Activated CD8-positive, alpha-beta memory T cell treated with anti-CD3 and anti-CD28 coated beads for 48 hours (primary cell): Measurements from ENCODE around the gene PC.

Experiments
- DNase-seq, 3 experiments: peaks; one replicate each; pipeline ENCODE4 v3.0.0-alpha.2; 2020; ENCODE audit warnings: low read depth in 2 of 3, low spot score in 2 of 3

The PC gene

DNA sequence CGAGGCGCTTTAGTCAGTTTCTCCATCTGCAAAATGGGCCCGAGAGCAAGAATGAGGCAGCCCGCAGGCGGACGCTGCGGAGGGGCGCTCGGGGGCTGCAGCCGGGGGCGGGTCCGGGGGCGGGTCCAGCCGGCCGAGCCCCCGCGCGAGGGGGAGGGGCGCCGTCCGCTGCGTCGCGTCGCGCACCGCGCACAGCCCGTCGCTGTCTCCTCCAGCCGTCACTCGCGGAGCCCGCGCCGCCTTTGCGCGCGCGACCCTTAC, 282 bp downstream of the PC start:
- DNase-seq: no peak

DNA sequence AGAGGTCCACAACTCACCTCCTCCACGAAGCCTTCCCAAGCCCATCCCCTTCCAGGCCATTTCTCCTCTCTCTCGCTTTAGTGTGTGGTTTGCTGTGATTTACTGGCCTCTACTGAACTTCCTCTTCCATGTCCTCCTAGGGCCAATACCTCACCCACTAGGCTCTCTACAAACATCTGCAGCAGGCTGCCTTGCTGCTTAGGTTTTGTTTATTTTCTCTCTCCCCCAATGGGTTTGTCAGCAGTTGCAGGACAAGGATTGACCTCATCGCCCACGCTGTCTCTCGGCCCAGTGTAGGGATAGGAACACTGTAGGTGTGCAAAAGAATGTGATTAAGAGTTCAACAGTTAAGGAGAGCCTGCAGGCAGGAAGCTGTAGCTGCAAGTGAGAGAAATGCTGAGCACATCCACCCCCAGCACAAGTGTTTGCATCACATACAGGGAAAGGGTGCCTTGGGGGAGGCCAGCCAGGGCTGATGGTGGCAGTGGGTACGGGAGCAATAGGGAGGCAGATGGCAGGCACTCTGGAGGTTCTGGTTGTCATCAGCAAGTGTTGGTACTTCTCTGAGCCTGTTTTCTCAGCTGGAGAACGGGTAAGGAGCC, 1.4 kb downstream of the PC start:
- no peak for DNase-seq

DNA sequence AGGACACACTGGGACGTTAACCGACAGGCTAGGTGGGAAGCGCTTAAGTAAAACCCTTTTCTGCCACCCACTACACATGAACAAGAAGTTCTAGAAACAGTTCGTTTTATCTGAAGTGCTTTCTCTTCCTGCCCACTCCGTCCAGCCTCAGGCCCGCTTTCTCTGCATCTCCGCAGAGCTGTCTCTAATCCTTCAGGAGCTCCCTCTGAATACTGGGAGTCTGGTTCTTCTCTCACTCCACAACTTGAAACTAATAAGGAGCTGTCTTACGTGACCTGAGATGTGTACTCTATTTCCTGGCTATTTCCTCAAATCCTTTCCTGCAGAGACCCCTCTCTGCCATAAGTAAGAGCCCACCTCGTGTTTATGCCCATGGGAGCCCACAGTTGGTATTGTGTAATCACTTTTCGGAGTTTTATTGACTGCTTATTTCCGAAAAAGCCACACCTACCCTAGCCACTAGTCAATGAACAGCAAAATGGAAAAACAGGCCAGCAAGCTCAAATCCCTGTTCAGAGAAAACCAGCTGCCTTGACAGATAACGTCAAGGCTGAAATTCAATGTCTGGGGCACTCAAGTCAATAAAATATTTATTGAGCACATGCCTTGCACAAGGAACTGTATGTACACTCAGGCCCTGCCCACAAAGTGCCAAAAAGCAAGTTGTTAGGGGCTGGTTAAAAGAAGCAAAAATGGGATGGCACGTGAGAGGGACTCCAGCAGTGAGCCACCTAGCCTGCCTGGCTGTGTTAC, 4.9 kb downstream of the PC start:
- DNase-seq: no peak

DNA sequence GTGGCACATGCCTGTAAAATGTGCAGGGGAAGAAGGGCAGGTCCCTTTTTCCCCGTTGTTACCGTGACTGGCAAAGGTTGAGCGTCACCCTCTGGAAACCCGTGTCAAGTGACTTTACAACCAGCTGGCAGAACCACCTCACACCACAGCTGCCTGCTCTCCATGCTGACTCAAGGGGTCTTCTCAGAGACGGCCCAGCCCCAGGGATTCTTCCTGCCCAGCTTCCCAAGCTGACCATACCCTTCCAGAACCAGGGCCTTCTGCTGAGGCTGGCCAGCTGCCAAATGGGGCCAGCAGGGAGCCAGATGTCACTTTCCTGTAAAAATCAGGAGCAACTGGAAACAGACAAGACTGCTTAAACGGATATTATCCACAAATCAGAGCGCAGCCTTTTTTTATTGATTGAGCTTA, 6.3 kb downstream of the PC start:
- no peak for DNase-seq

DNA sequence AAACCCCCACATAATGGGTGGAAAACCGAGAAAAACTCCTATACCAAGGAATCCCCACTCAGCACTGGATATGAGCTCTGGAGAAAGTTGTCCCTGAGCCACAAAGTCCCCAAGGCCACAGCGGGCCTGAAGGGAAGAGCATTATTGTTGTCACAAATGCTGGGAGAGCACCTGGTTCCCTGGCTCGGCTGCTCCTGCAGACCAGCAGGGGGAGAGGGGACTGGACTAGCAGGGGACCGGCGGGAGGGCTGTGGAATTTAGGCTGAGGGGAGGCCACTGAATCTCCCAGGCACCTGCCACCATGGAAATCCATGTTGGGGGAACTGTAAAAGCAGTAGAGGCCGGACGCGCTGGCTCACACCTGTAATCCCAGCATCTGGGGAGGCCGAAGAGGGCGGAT, 7.0 kb downstream of the PC start:
- DNase-seq: no peak

DNA sequence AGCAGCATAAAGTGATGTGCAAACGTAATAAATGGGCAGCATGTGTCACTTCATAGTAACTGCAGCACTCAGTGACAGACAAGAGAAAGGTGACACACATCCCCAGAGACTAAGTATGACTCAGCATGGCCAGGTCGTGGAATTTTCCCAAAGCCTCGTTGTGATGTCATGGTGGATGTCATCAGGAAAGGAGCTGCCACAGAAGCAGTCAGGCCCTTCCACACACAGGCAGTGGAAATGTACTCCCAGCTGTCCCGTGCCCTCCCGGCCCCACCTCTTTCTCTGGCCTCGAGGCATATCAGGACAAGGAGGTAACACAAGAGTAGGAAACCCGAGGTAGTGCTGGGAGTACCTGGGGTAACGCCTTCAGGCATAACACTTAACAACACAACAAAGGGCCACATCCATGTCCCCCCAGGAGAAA, 8.1 kb downstream of the PC start:
- DNase-seq: no peak

DNA sequence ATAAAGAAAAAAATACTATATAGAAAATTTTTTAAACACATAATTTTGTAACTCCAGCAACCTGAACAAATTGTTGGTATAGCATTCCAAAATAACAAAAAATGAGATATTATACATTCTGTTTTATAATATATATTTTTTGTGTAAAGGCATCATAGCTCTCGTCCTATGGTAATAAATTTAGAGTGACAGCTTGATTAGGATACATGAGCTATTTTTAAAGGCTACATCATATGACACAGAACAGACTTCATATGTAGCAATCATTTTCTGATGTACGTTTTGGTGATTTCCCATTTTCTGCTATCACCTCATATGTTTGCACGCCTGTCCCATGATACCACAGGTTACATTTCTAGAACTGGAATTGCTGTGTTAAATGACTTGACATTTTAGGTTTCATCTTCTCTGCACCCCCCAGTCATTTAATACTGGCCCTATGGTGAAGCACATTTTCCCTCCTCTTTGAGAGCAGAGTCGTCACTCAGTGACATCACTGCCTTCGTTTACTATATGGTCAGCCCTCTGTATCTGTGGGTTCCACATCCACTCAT, 19.5 kb downstream of the PC start:
- no peak for DNase-seq

DNA sequence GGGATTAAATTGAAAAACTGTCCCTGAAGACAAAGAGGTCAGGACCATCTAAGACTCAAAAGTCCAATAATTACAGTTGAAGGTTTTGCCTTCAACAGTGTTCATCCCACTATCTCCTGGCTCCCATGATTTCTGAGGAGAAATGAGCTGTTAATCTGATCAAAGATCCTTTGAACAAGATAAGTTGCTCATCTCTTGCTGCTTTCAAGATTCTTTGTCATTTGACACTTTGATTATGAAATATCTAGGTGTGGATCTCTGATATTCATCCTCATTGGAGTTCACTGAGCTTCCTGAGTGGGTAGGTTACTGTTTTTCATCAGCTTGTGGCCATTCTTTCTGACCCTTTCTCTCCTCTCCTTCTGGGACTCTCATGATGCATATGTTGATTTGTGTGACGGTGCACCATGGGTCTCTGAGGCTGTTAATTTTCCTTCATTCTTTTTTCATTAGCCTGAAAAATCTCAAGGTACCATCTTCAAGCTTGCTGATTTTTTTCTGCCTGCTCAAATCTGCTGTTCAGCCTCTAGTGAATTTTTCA, 20.9 kb downstream of the PC start:
- DNase-seq: no peak

DNA sequence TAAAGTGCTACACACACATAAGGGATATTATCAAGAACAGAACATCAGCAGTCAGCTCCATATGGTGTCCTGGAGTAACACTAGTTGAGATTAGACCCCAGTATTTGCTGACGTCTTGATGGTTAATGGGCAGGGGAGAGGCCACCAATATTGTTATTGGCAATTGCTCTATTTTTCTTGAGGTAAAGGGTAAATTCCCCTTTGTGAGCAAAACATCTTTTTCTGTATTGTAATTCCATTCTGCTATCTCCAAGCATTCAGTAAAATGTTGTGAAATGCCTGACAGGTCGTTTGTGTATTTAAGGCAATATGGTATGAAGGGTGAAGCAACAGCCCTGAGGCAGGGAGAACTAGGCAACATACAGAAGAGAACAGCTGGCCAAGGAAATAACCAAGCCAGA, 21.9 kb downstream of the PC start:
- no peak for DNase-seq

DNA sequence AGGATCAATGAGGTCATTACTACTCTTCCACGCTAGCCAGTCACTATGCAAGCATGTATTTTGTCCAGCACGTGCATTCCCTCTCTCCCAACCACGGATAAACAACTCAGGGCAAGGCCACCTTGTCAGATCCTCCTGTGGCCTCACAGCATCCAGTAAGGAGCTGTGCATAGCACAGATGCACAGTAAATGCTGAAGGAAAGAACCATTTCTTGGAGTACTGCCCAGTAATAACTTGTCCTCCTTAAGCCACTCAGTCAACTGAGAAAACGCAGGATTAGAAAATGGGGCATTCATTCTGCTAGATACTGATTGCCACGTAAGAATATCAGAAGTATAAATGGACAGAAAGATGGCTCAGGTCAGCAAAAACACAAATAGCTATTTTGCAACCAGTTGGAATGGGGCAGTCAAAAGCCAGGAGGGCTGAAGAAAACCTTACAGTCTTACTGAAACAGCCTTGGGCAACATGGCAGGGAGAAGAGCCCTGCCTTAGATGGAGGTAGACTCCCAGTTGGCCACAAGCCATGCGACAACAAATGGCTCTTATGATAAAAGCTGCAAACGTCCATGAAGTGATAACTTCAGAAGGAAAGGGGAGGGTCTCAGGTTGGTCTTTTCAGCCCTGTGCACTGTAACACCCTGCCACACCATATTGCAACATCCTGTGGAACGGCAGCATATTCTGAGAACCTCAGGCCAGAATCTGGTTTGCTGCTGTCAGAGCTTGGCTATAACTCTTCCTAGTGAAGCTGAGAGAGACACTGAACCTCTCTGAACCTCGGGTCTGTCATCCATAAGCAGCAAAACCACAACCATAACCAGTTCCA, 23.0 kb downstream of the PC start:
- no peak for DNase-seq

DNA sequence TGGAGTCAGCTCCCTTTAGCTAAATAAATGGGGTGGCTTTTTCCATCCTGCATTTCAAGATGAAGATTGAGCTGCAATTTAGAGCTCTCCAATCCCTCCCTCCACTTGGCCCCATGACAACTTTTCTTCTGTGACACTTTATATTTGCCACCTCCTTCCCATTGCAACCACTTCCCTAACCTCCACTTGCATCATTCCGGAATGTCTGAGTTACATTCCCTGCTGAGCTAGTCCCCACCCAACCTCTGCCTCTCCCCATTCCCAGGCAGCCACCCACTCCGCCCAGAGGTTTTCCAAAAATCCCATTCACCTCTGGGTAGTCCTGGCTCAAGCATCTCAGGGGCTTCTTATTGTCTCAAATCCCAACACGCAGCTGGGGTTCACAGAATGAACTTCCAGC, 24.7 kb downstream of the PC start:
- no peak for DNase-seq

DNA sequence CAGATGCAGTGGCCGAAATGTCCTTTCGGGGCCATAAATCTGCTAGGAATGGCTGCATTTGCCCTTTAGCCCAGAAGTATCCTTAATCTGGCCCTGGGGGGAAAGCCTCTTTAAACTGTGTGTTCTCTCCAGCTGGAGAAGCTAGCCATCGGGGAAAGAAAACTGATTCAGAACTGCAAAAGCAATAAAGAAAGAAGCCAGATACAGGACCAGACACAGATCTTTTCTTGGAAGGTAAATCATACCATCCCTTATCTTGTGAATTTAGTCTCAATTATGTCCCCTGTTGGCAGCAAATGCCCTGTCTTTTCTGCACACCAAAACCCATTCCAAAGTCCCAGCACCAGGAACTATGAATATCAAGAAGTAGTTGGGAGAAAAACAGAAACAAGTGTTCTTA, 25.6 kb downstream of the PC start:
- DNase-seq: no peak

DNA sequence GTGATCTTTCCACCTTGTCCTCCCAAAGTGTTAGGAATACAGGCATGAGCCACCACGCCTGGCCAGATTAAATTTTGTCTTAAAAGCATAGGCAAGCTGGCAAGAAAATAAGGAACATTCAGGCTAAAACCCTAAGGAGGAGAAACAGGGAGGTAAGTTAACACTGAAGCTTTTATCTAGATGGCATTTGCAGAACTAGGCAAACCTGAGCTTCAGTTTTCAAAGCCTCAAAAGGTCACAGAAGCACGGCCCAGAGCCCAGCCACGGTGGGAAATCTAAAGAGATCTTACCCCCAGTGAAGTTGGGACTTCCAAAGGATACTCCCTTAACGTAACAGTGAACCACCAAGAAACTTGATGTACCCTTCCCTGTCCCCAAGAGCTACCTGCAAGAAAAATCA, 28.4 kb downstream of the PC start:
- DNase-seq: no peak

DNA sequence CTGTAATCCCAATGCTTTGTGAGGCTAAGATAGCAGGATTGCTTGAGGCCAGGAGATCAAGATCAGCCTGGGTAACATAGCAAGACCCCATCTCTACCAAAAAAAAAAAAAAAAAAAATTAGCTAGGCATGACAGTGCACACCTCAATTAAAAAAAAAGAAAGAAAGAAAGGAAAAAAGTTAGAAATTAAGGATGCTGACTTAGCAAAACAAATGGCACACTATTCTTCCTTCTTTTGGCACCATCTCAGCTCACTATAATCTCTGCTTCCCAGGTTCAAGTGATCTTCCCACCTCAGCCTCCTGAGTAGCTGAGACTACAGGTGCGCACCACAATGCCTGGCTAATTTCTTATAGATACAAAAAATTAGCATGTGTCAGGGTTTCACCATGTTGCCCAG, 33.9 kb downstream of the PC start:
- no peak for DNase-seq

DNA sequence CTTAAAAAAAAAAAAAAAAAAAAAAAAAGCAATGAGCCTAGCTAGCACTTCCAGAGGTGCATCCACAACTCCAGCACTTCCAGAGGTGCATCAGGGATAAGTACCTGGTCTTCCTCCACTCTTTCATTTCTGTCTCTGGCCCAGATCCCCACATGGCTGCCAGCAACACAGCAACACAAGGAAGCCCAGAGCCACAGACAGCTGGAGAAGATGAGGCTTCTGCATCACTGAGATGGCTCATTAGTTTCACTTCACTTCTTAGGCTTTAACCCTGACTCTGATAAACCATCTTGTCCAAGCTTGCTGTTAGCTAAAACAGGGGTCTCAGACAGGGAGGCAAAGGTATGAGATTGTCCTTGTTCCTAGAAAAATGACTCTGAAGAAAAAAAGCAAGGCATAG, 35.6 kb downstream of the PC start:
- DNase-seq: no peak

DNA sequence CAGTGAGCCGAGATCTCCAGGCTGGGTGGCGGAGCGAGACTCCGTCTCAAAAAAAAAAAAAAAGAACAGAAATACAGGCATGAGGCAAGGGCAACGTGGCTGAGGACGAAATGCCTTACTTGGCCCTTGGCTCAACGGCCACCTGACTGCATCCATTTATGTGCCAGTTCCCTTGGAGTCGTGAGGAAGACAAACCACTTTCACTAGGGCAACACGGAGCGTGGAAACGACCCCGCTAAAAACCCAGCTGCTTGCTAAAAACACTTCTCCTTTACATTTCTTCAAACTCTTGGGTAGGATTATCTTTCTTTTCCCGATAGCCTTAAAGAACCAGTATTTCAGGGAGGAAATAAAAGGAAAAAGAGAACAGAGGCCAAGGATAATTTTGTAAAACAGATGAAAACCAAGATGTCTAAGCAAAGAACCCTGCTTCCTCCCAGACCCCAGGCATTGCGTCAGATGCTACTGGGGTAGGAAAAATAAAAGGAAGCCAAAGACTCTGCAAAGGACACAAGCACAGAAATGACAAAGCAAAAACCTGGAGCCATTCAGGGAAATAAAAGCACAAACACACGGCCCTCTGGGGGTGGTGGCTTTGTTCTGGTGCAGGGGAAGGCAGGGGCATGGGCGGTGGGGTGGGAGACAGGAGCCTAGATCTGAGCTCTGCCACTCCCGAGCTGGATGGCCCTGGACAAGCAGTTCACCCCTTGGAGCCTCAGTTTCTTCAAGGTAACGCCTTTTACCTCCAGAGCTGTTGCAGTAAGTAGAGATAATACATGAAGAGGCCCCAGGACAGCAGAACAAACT, 37.0 kb downstream of the PC start:
- no peak for DNase-seq

DNA sequence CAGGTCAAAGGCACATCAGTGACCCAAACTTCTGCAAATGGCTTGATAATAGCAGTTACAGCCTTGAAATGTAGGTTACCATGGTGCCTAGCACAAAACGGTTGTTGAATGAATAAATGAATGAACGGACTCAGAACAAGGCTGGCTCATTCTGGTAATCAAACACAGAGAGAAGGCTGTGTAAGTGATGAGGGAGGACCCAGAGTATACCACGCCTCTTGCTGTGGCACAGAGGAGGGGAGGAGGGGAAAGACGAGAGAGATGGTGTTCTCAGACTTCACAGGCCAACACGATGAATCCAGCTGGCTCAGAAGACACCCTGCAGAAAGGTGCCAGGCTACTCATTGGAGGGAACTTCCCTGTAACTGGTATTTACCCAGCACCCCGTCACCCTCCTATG, 38.3 kb downstream of the PC start:
- DNase-seq: no peak

DNA sequence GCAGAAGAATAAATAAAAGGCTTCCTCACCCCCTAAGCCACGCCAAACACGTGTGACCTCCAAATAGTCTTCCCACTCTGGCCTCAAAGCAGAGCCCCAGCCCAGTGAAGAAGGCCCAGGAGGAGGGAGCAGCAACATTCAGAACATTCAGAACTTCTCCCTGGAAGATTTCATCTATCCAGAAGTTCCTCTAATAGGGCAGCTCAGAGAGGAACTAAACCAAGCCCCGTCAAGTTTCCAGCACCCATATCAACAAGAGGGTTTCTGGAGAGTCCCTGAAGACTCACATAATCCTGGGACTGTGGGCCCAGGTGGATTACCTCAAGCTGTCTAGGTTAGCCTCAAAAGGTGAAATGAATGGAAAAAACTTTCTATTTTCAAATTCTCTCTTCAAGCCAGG, 39.4 kb downstream of the PC start:
- DNase-seq: no peak

DNA sequence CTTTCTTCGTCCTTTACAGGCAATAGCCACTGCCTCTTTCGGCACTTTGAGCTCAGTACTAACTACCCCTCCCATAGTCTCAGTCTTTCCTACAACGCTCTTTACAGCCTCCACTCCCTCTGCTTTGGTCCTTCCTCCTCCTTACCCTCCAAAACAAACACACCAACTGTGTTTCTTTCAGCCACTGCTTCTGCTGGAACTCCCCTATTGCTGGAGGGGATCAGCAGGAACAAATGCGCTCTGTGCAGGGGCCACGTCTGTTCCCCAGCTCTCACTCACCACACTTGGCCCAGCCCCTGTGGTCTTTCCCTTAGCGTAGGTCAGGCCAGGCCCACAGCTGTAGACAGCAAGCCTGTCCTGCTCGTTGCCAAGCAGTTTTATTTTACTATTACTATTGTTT, 42.3 kb downstream of the PC start:
- DNase-seq: no peak

DNA sequence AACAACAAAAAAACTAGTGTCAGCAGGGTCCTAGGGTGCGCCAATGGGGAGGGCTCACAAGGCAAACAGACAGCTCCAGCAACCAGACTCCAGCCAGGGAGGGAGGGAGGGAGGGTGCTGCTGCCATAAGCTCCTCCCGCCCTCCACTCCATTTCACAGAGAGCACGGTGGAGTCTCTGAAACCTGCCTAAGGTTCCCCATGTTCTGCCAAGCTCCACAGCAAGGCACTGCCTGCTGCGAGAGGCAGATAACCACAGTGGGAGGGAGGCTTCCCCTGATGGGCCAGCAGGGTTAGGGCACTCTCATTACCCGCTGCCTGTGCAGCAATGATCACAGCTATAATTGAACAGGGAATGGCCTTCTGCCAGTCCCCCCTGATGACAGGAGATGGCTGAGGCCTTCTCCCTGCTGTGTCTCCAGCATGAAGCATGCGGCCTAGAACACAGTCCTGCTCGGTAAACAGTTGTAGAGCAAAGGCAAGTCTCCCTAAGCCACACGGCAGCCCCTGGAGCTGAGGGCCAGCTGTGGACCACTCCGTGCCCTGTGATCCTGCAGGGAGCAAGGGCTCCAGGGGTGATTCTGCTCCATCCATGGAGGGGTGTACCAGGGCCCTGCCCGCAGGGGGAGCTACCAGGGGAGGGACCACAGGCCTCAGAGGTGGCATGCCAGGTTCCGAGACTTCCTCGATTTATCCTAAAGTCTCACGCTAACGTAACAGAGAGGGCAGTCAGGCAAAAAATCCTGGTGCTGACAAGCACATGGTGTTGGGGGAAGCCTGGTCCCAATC, 42.9 kb downstream of the PC start:
- DNase-seq: no peak
